ACC112 (cell line): ENCODE results near the gene EXOC3.
"Not testable (repeated sequence)": the region's sequence is repeated elsewhere in the genome, so short reads cannot be mapped to it uniquely, and the experiment has no call there.

Experiments
- H2AFZ ChIP-seq: fragments of 200-600 bp; sonication (generic); one replicate; pipeline ENCODE4 v1.6.0; 2017; ENCODE audit warnings: antibody characterized with exemption, low read length; ENCODE audit not compliant: unreplicated experiment
- H3K27ac ChIP-seq: fragments of 200-600 bp; sonication (generic); 2 replicates; pipeline ENCODE4 v1.5.1; 2014; ENCODE audit warnings: low read depth, mild to moderate bottlenecking, antibody characterized with exemption, low read length, moderate library complexity
- H3K27me3 ChIP-seq: fragments of 200-600 bp; sonication (generic); 2 replicates; pipeline ENCODE4 v1.6.1; 2014; ENCODE audit warnings: mild to moderate bottlenecking, antibody characterized with exemption, low read length, moderate library complexity, mixed read lengths; ENCODE audit not compliant: insufficient read depth
- H3K36me3 ChIP-seq: fragments of 200-600 bp; sonication (generic); 2 replicates; pipeline ENCODE4 v1.6.1; 2016; ENCODE audit warnings: mild to moderate bottlenecking, antibody characterized with exemption, low read length, moderate library complexity, mixed read lengths; ENCODE audit not compliant: insufficient read depth
- H3K4me1 ChIP-seq: fragments of 200-600 bp; sonication (generic); one replicate; pipeline ENCODE4 v1.6.1; 2016; ENCODE audit warnings: low read length, mixed read lengths; ENCODE audit not compliant: insufficient read depth, unreplicated experiment, control insufficient read depth
- H3K4me3 ChIP-seq: fragments of 200-600 bp; sonication (generic); 2 replicates; pipeline ENCODE4 v1.5.1; 2014; ENCODE audit warnings: mild to moderate bottlenecking, low read depth, low read length
- H3K79me2 ChIP-seq: fragments of 200-600 bp; sonication (generic); one replicate; pipeline ENCODE4 v1.6.0; 2016; ENCODE audit warnings: low read length; ENCODE audit not compliant: control insufficient read depth, unreplicated experiment, insufficient read depth

Gene EXOC3

GRCh38 chr5:400282-401145 lies 42.5 kb upstream of the EXOC3 start:
- H3K79me2 ChIP-seq, result no peaks in the 10 kb centered on the region
- H3K27me3 ChIP-seq, result no peaks in the 10 kb centered on the region
- peak overlapping the region; percentile 97 for H3K27ac ChIP-seq
- H2AFZ ChIP-seq, result no peak overlapping the region
- peaks cover 4% of the 10 kb centered on the region; the same call in 1 of the 2 replicates for H3K36me3 ChIP-seq
- H3K4me3 ChIP-seq, result peak overlapping the region; percentile 61
- peaks cover 31% of the 10 kb centered on the region for H3K4me1 ChIP-seq

DNA sequence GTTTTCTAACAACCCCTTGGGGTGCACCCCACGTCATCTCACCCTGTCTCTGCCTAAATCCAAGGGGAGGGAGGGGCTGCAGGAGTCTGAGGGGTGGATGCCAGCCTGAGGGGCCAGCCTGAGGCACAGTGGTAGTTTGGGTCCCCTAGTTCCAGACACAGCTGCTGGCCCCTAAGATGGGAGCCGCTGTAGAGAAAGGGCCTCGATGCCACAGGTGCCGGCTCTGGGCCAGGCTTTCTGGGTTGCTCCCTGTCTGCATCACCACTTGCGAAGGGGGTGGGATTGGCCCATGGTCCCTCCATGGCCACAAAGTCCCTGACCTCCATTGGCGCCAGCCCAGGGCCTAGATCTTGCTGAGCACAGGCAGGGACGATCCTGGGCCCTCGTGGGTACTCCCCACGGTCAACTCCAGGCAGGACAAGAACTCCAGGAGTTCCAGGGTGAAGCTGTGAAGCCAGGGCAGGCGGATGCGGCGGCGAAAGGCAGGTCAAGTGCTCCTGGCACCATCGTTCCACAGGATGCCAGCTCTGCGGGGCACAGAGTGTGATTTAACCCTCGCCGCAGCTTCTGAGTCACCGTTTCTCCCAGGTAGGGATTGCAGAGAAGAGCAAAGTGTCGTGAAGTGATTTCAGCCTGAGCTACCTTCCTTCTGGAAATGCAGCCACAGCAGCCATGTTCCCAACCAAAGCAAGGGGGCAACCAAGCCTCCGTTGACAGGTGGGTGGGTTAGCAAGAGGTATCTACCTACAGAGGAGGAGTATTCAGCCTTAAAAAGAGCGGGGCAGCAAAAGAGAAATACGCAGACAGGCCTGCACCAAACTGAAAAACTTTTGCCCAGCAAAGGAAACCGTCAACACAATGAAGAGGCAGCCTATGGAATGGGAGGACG lies 41.6 kb upstream of the EXOC3 start:
- H3K36me3 ChIP-seq, result peaks cover 4% of the 10 kb centered on the region; the same call in 1 of the 2 replicates
- peak overlapping the region; percentile 97 for H3K27ac ChIP-seq

DNA sequence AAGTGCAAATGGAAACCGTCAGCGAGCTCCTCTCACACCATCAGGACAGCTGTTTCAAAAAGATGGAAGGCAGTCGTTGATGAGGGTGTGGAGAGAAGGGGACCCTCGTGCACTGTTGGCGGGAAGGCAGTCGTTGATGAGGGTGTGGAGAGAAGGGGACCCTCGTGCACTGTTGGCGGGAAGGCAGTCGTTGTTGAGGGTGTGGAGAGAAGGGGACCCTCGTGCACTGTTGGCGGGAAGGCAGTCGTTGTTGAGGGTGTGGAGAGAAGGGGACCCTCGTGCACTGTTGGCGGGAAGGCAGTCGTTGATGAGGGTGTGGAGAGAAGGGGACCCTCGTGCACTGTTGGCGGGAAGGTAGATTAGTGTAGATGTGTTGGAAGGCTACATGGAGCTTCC lies 40.8 kb upstream of the EXOC3 start:
- H3K4me1 ChIP-seq, result peaks cover 29% of the 10 kb centered on the region
- H3K27ac ChIP-seq, H3K27me3 ChIP-seq, H3K36me3 ChIP-seq, H3K4me3 ChIP-seq, H2AFZ ChIP-seq, H3K79me2 ChIP-seq: not testable (repeated sequence)

More for the DNA sequence above, 41.6 kb upstream of the EXOC3 start:
- no peaks in the 10 kb centered on the region for H3K79me2 ChIP-seq
- no peak overlapping the region for H3K4me3 ChIP-seq
- peaks cover 23% of the 10 kb centered on the region for H3K4me1 ChIP-seq
- H2AFZ ChIP-seq, result no peak overlapping the region
- no peaks in the 10 kb centered on the region for H3K27me3 ChIP-seq

DNA sequence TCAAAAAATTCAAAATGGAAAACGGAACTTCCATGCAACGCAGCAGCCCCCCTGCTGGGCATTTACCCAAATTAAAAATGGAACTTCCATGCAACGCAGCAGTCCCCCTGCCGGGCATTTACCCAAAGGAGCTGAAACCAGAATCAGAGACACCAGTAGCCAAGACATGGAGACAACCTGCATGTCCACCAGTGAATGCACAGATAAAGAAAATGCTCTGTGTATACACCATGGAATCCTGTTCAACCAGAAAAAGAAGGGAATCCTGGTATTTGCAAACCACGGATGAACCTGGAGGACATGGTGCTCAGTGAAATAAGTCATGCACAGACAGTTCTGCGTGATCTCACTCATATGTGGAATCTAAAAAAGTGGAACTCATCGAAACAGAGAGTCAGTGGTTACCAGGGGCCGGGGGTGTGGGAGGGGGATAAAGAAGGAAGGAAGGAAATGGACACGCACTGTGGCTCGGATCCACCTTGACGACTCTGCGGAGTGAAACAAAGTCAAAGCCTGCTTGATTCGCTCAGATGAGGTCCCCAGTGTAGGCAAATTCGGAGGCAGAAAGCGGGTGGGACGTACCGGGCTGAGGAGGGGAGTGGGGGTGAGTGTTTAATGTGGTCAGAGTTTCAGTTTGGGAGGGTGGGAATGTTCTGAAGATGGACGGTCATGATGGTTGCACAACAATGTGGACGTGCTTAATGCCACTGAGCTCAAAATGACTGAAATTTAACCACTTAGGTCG lies 40.2 kb upstream of the EXOC3 start:
- Histone ChIP-seq H3K27ac (no peak overlapping the region), H2AFZ (no peak overlapping the region), H3K79me2 (no peaks in the 10 kb centered on the region), H3K4me1 (peaks cover 30% of the 10 kb centered on the region), H3K27me3 (no peaks in the 10 kb centered on the region), H3K4me3 (no peak overlapping the region), H3K36me3 (peaks cover 4% of the 10 kb centered on the region; the same call in 1 of the 2 replicates)

GRCh38 chr5:403995-404394 lies 39.0 kb upstream of the EXOC3 start:
- H3K36me3 ChIP-seq, result peaks cover 4% of the 10 kb centered on the region; the same call in 1 of the 2 replicates
- no peak overlapping the region for H2AFZ ChIP-seq
- H3K79me2 ChIP-seq, result no peaks in the 10 kb centered on the region
- no peak overlapping the region for H3K4me3 ChIP-seq
- no peak overlapping the region for H3K27ac ChIP-seq
- no peaks in the 10 kb centered on the region for H3K27me3 ChIP-seq
- H3K4me1 ChIP-seq, result peaks cover 27% of the 10 kb centered on the region

GRCh38 chr5:404666-405241 lies 38.2 kb upstream of the EXOC3 start:
- Histone ChIP-seq H3K4me1 (peaks cover 20% of the 10 kb centered on the region), H3K27ac (no peak overlapping the region), H2AFZ (no peak overlapping the region)

DNA sequence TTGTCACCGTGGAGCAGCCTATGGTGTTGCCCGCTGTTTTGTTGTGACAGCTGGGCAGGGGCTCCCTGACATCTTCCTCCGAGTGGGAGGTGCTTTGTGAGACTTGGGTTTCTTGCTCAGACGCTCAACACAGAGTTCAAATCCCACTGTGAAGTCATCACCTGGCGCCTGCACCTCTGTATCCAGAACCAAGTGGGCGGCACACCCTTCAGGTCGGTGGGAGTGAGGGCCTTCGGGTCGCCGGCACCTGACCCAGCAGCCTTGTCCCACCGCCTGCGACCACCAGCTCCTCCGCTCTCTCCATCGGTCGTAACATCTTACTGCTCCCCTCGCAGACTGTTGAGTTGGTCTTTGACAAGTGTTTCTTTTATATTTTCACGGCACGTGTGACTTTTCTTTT lies 37.6 kb upstream of the EXOC3 start:
- H3K4me3 ChIP-seq, result no peak overlapping the region
- no peak overlapping the region for H2AFZ ChIP-seq
- H3K36me3 ChIP-seq, result peaks cover 4% of the 10 kb centered on the region; the same call in 1 of the 2 replicates
- peaks cover 16% of the 10 kb centered on the region for H3K4me1 ChIP-seq
- no peak overlapping the region for H3K27ac ChIP-seq
- no peaks in the 10 kb centered on the region for H3K79me2 ChIP-seq
- H3K27me3 ChIP-seq, result no peaks in the 10 kb centered on the region

More at GRCh38 chr5:404666-405241, 38.2 kb upstream of the EXOC3 start:
- H3K27me3 ChIP-seq, result no peaks in the 10 kb centered on the region
- peaks cover 4% of the 10 kb centered on the region; the same call in 1 of the 2 replicates for H3K36me3 ChIP-seq
- no peaks in the 10 kb centered on the region for H3K79me2 ChIP-seq
- no peak overlapping the region for H3K4me3 ChIP-seq

- Histone ChIP-seq H3K79me2 (no peaks in the 10 kb centered on the region), H3K36me3 (peaks cover 4% of the 10 kb centered on the region; the same call in 1 of the 2 replicates), H3K27ac (no peak overlapping the region), H3K27me3 (no peaks in the 10 kb centered on the region), H2AFZ (no peak overlapping the region), H3K4me3 (no peak overlapping the region), H3K4me1 (peaks cover 9% of the 10 kb centered on the region)
These were observed 36.9 kb upstream of the EXOC3 start for GRCh38 chr5:406041-406440.

DNA sequence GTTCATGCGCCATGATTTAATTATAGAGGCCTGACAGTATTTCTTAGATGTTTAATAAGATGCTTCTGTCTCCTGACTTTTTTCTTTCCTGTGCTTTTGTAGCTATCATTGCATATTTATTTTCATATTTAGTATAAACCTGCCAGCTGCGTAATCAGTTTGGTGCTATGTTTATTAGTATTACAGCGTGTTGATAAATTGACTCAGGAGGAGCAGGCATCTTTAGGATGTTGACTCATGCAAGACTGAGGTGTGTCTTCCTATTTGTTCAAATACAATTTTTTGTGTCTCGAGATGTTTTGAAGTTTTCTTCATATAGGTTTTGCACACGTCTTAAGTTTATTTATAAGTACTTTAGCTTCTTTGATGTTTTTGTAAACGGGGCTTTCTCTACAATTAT lies 35.9 kb upstream of the EXOC3 start:
- H3K4me1 ChIP-seq, result peaks cover 7% of the 10 kb centered on the region
- no peaks in the 10 kb centered on the region for H3K79me2 ChIP-seq
- no peaks in the 10 kb centered on the region for H3K27me3 ChIP-seq
- no peak overlapping the region for H3K27ac ChIP-seq
- H2AFZ ChIP-seq, result no peak overlapping the region
- H3K4me3 ChIP-seq, result no peak overlapping the region
- H3K36me3 ChIP-seq, result no peaks in the 10 kb centered on the region

GRCh38 chr5:407801-408268 lies 35.1 kb upstream of the EXOC3 start:
- no peak overlapping the region for H3K4me3 ChIP-seq
- H2AFZ ChIP-seq, result no peak overlapping the region
- H3K79me2 ChIP-seq, result no peaks in the 10 kb centered on the region
- H3K4me1 ChIP-seq, result peaks cover 7% of the 10 kb centered on the region
- H3K36me3 ChIP-seq, result no peaks in the 10 kb centered on the region
- H3K27ac ChIP-seq, result no peak overlapping the region
- no peaks in the 10 kb centered on the region for H3K27me3 ChIP-seq
